Stimulated activated CD4-positive, alpha-beta T cell treated with anti-CD3 and anti-CD28 coated beads, TNF-alpha, amount 100 ng/mL, for 1 hour (primary cell): Measurements from ENCODE around the gene SPECC1L.

Source experiments
- DNase-seq, 3 donors: peaks; one replicate each; pipeline ENCODE4 v3.0.0-alpha.2; 2020; ENCODE audit warnings: low read depth in 3 of 3, low spot score in 1 of 3

SPECC1L gene

DNA sequence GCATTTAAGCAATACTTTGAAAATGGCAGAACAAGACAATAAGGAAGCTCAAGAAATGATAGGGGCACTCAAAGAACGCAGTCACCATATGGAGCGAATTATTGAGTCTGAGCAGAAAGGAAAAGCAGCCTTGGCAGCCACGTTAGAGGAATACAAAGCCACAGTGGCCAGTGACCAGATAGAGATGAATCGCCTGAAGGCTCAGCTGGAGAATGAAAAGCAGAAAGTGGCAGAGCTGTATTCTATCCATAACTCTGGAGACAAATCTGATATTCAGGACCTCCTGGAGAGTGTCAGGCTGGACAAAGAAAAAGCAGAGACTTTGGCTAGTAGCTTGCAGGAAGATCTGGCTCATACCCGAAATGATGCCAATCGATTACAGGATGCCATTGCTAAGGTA lies 51.9 kb downstream of the SPECC1L start:
- DNase-seq: no peak

DNA sequence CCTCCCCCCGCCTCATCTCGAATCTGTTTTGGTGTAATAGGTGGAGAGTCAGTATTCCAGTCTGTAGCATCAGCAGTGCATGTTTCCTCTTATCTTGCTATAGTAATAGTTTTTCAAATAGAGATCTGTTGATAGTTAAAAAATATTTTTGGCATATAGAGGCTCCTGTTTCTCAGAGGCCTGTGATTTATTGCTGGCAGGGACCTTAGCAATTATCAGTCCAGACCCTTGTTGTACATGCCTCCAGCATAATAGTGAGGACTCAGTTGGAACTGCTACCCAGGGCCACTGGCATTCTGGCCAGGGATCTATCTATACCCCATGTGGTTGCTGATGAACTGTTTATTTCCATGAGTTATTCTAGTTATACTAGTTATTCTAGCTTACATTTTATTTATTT lies 52.6 kb downstream of the SPECC1L start:
- DNase-seq: no peak

DNA sequence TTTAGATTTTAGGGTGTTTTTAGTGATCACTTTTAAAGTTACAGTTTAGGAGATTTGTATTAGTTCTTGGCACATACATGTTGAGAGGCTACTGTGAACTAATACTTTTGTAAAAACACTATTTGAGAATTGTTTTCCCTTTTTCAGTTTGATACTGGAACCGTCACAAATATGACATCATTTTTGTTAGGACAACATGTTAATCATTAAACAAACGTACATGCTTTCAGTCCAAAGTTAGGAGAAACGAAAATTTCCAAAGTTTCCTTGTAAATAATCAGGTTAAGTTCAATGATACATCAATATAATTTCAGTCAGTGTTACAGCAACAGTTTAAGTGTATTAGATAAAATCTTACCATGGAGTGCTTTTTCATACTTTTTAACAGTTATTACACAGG lies 53.1 kb downstream of the SPECC1L start:
- DNase-seq: no peak

DNA sequence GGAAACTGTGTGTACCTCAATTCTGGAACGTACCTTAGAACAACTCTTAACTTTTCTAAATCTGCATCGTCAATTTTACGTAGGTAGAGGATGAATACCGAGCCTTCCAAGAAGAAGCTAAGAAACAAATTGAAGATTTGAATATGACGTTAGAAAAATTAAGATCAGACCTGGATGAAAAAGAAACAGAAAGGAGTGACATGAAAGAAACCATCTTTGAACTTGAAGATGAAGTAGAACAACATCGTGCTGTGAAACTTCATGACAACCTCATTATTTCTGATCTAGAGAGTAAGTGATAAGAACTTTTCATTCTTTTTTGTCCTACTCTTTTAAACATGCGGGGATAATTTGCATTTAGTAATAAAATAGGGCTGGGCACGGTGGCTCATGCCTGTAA lies 53.5 kb downstream of the SPECC1L start:
- DNase-seq: no peak

DNA sequence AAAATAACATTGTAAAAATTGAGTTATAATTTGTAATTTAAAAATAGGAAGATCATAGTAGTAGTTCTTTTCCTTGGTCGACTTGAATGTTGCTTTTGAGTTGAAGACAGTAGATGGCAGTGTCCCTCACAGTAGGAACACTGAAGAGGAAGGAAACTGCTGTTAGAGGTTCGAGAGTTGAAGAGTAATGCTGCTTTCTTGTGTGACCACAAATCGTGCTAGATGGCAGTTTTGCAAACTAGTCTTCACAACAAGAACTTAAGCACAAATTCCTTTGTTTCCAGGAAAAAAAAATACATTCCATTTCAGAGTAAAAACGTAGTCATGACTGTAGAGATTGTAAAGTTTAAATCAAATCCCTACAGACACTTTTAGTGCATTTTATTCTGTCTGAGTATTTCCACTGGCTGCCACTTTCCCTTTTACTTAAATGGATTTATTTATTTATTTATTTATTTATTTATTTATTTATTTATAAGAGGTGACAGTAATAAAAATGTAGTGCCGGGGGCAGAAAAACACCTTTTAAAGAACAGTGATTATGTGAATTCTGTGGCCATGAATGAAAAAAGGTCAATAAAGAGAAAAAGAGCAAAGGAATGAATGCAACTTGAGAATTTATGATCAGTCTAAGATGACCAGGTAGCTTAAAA lies 54.6 kb downstream of the SPECC1L start:
- DNase-seq: no peak

DNA sequence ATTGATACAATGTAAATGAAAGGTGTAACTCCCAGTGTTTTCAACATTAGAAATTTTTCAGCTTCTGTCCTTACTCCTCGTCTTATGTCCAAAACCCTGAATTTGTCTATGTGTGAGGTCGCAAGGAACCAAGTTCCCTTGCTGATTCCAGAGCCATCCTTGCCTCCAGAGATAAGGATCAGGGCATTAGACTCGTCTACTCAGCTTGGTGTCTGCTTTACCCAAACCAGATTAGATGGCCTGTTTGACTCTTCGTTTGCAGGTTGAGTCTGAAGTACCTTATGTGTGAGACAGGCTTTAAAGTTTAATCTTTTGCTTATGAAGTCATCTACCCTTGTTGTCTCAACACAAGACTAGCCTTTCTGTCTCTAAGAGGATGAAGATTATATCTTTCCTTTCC lies 55.6 kb downstream of the SPECC1L start:
- no peak for DNase-seq

DNA sequence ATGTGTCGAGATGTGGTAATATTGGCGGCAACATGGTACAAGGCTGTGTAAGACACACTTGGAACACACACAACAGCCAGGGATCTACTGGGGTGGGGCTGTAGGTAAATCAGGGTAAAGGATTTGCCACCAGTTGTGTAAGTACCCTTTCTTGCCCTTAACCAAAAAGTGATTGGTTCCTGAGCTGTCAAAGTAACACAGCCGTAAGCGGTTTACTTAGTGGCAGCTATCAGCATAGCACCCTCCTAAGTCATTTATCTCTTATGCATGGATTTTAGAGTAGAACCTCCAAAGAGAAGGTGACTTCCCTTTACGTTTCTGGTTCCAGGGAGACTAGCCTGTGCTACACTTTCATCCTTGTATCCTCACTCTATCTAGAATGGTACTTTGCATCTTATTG lies 57.2 kb downstream of the SPECC1L start:
- DNase-seq: no peak

DNA sequence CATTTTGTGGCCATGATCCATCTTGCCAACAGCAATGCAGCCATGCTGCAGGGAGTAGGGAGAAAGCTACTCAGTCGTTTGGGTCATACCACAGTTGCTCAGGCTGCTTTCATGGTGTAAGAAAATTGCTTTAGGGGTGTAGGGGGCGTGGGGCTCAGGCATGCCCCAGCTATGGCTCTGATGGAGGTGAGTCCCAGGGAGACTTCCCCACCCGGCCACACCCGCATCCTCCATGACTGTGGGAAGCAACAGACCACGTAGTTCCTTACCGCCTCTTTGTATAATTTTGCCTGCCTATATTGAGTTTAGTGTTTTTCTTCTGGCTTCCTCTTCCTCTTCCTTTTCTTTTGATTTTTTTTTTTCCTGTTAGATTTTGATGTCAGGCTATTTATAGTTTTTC lies 58.8 kb downstream of the SPECC1L start:
- DNase-seq: no peak

DNA sequence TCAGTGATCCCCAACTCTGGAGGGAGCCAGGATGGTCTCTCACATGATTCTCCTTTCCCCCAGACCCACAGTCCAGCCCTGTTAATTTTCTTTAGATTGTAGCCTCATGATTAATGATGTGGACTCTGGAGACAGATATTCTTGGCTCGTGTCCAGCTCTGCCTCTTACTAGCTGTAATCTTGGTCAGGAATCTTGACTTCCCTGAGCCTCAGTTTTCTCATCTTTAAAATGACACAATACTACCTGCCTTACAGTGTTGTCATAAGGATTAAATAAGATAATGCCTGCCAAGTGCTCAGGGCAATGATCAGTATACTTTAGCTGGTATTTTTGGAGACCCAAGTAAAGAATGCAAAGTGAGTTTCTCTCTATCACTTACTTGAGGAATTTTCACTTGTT lies 60.0 kb downstream of the SPECC1L start:
- no peak for DNase-seq

DNA sequence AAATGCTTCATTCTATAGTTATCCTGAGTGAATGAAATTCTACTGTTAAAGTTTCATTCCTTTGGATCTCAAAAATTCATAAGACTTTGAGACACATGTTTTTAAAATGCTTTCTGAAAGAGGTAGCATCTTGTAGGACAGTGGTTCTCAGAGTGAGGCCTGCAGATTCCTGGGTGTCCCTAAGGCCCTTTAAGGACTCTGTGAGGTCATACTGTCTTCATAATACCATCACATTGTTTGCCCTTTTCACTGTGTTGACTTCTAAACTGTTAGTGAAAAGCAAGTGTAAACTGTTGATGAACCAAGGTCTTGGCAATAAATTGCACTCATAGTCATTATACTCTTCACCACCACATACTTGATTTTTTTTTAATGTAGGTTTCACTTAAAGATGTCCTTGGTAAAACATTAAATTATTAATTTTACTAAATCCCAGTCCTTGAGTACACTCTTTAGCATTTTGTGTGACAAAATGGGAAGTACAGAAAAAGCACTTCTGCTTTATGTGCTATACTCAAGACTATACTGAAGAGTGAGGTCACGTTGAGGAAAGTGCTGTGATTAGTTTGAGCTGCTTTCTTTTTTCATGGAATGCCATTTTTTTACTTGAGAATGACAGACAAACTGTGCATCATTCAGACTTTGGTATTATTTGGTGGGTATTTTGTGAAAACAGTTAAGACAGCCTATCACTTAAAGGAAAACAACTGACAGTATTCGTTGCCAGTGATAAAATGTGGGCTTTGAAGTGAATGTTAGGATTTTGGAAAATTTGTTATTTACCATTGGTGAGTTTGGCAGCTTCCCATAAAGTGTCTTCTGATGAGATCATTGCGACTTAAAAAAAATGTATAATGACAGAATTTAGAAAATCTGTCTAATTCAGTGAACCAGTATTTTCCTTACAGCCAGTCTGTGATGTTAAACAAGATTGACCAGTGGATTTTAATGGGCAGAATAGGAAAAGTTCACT lies 61.1 kb downstream of the SPECC1L start:
- DNase-seq: no peak

DNA sequence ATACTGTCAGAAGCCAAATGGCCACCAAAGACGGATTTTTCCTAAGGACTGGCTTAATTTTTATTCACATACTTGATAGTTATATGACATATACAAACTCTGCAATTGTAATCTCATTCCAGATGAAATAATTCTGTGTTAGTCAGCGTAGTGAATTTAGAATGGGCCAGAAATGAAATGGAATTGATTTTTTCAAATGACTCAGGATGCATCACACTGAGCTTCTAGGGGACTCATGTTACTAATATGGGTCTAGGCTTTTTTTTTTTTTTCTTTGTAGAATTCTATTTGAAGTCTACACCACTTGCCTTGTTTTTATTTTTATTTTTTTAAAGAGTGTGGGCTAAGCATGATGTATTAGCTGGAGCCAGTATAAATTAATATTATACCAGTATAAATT lies 62.7 kb downstream of the SPECC1L start:
- DNase-seq: no peak

DNA sequence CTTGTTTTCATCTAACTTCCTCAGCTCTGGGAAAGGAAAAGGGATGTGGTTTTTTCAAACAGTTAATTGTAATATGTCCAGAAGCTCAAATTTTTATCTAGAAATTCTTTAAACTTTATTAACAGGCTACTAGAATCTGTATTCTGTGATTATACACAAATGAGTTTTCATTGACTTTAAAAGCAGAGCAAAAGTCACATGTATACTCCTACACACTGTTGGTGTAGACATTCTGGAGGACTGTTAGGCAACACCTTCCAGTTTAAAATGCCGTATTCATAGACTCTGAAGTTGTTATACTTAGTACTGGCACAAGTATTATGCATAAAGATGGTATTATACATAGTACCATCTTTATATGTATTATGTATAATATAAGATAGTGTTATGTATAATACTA lies 64.9 kb downstream of the SPECC1L start:
- DNase-seq: no peak

DNA sequence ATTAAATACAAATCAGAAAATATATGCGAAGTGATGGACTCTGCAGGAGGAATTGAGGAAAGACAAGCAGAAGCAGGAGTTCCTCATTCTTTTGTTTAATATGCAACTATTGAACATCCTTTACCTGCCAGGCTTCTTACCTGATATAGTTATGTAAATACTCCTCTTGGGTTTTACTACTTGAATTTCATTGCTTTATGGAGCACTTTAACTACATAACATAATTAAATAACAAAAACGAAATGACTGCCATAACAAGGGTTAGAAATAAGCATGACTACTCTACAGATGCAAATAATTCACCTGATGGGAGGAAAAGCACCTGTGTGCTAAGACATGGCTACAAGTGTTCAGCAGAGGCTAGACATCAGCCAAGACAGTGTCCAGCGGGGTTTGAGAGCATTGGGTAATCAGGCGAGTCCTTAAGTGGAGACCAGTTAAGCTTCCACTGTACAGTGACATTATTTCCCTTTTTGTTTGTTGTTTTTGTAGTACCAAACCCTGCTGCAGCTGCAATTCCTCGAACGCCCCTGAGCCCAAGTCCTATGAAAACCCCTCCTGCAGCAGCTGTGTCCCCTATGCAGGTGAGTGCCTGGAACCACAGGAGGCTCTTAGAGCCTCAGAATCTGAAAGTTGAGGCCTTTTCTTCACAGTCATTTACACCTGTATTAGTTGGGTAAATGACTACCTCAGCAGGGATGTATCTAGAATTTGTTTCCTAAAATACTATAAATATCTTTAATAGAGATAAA lies 67.4 kb downstream of the SPECC1L start:
- no peak for DNase-seq

DNA sequence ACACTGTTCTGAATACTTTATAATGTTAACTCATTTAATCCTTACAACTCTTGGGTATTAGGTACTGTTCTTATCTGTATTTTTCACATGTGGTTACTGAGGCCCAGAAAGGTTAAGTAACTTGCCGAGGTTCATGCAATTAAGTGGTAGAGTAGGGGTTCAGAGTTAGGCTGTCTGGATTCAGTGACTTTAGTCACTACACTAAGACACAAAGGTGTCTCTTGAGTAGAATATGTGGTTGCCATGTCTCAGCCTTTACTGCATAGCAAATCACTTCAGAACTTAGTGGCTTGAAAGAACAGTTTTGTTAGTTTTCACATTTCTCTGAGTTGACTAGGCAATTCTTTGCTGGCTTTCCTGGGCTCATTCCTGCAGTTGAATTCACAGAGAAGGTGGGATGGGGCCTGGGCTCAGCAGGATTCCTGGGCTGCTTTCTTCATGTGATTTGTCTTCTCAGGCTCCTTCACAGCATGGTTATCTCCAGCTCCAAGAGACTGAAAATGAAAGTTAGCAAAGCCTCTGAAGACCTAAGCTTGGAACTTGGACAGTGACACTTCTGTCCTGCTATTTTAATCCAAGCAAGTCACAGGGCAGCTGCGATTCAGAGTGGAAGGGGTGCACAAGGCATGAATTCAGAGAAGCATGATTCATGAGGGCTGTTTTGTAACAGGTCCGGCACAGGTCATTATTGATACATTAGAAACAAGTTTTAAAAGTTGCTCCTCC lies 68.3 kb downstream of the SPECC1L start:
- DNase-seq: no peak

DNA sequence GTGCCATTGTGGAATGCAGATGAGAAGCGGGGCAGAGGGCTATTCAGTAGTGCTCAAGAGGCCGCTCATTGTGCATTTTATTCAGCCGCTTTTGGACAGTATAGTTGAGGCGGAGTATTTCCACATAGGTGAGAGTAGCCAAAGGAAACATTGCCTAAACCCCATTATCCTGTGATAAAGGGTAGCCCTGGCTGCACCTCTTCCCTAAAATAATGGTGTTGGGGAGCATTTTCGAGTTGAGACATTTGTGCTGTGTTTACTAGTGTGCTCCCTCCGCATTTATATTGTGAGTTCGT lies 68.8 kb downstream of the SPECC1L start:
- DNase-seq: no peak

DNA sequence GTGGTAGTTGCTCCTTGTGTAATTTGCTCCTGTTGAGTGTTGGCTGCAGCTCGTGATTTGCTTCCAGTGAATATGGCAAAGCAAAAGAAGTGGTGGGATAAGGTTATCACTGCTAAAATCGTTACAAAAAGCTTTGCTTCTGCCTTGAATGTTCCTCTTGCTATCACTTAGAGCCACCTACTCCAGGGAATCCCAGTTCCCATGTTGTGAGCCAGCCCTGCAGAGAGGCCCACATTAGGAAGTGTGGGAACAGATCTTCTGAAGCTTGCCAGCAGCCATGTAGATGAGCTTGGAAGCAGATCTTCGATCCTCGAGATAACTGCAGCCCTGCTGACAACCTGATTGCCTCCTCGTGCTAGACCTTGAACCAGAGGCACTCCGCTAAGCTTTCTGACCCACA lies 71.0 kb downstream of the SPECC1L start:
- DNase-seq: no peak

DNA sequence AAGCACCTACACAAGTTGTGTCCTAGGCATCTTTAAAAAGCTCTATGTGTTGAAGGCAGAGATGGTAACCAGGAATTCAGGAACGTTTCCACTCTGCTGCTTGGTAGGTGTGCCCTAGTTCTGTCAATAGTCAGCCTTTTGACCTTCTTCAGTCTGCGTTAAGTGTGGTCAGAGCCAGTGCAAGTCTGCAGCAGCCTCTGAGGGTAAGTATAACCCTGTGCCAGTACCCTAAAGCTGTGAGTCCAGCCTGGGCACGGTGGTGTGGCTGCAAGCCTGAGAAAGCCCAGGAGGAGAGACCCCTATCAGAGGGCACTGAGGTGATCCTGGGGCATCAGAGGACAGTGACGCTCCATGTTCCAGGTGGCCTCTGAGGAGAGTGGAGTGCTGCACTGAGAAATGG lies 80.0 kb downstream of the SPECC1L start:
- no peak for DNase-seq

DNA sequence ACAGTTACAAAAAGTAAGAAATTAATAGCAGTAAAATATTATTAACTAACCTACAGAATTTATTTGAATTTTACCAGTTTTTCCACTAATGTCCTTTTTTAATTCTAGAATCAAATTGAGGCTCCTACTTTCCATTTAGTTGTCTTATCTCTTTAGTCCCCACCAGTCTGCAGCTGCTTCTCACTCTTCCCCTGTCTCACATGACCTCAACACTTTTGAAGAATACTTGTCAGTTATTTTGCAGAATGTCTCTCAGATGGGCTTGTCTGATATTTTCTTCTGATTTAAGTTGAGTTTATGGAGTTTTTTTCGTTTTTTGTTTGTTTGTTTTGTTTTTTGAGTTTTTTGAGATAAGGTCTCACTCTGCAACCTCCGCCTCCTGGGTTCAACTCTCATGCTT lies 82.5 kb downstream of the SPECC1L start:
- DNase-seq: no peak

DNA sequence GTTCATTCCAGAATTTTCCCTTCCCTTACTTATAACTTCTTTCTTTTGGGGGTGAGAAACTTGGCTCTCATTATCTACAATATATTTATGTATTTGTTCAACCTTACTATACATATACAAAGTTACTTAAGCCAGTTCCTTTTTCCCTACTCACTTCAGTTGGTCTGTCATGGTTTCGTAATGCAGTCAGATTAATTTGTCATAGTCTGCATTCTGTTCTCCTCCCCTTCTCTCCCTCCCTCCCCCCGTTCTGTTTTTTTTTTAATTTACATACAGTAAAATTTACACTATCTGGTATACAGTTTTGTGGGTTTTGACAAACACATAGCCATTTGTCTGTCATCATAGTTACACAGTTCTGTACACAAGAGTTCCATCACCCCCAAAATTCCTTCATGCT lies 84.9 kb downstream of the SPECC1L start:
- no peak for DNase-seq

DNA sequence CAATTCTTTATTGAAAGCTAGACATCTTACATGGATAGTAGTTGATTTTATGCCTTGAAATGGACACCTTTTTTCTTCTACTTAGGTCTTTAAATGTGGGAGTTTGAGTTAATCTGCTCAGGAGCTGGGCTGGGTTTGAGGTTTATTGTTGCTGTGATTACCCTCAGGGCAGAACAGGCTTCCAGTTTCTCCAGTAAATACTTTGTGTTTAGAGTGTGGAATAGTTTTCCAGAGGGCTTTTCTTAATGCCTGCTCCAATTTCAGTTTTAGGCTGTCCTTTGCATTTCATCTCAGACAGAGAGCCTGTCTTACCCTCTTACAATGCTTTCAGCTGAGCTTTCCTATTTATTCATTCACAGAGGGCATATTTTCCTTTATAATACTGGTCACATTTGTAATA lies 86.9 kb downstream of the SPECC1L start:
- no peak for DNase-seq

DNA sequence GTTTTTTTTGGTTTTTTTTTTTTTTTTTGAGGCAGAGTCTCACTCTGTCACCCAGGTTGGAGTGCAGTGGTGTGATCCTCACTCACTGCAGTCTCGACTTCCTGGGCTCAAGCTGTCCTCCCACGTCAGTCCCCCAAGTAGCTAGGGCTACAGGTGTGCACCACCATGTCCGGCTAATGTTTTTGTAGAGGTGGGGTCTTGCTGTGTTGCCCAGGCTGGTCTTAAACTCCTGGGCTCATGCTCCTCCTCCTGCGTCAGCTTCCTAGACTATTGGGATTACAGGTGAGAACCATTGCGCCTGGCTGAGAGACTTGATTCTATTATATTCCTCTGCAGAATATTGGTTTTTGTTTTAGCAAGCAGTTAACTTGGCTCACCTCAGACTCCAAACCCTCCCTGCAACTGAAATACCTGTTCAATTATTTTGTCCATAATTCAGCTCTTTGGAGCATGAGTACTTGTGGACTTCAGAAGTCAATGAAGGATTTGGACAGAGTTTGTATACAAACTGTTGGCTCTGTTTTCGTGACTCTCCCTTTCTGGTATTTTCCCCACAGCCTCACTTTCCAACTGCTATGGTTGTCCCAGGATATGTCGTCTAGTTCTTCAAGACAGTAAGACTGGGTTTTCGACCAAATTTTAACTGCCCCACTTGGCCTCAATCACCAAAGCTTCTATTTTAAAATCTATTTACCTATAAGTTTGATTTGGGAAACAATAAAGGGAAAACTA lies 87.6 kb downstream of the SPECC1L start:
- DNase-seq: no peak
